ENCODE data around the gene MAGI2. TPM values are rescaled to one million over a fixed set of nuclear protein-coding genes. Genes with fewer than 3 reads are reported as not detected.

Gene MAGI2
- polyA plus RNA-seq, 1 donor = 2.6 TPM

DNA sequence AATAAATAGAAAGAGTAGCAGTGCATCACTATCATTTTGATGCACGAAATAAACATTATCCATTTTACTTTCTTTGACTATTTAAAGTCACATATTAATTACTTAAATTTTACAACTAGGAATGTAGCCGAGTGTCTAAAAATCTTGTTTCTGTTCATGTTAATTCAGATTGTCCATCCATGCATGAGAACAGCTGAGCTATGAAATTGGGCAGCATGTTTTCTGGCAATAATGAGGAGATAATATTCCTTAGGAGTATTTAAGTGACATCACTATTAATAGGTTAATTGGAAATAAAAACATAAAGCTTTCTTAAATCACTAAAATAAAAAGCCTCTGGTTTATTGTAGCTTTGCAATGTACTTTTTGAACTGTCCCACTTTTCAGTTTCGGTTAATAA is 1361.1 kb downstream of the MAGI2 start:
- Histone ChIP-seq H3K36me3 (ENCODE audit: control insufficient read depth, insufficient read depth, low read length) (no peaks in the 10 kb centered on the region), H3K4me3 (ENCODE audit: low read length) (no peak overlapping the region), H3K27me3 (ENCODE audit: control insufficient read depth, insufficient read depth, low read length) (peaks cover 3% of the 10 kb centered on the region), H3K9me3 (ENCODE audit: control insufficient read depth, low read depth, low read length) (no peaks in the 10 kb centered on the region), H3K4me1 (ENCODE audit: control insufficient read depth, insufficient read depth, low read length) (no peaks in the 10 kb centered on the region), H3K27ac (ENCODE audit: low read length) (no peak overlapping the region)
- WGBS (ENCODE audit: insufficient coverage, low lambda C conversion rate) = 86% methylated on average over 1 of the region's 3 CpGs
- no peak for DNase-seq

DNA sequence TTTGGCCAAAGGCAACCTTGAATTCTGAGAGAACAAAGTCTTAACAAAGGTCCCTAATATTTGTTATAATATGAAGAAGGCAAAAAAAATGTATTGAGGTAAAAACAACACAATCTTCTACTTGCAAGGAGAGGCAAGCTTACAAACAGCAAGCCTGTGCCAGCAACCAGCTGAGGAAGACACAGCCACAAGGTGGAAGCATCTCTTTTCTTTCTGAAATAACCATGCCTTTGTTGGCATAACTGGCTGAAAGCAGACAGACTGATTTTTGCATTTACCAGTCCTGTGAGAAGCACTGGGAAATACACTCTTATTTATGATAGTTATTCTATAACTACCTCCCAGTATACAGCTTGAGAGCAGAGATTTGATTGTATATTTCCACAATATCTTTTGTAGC is 1362.9 kb downstream of the MAGI2 start:
- peaks cover 3% of the 10 kb centered on the region for H3K27me3 ChIP-seq (ENCODE audit: control insufficient read depth, insufficient read depth, low read length)
- no peaks in the 10 kb centered on the region for H3K4me1 ChIP-seq (ENCODE audit: control insufficient read depth, insufficient read depth, low read length)
- H3K4me3 ChIP-seq (ENCODE audit: low read length) = no peak overlapping the region
- H3K27ac ChIP-seq (ENCODE audit: low read length) = no peak overlapping the region
- H3K9me3 ChIP-seq (ENCODE audit: control insufficient read depth, low read depth, low read length) = no peaks in the 10 kb centered on the region
- DNase-seq = no peak
- H3K36me3 ChIP-seq (ENCODE audit: control insufficient read depth, insufficient read depth, low read length) = no peaks in the 10 kb centered on the region

DNA sequence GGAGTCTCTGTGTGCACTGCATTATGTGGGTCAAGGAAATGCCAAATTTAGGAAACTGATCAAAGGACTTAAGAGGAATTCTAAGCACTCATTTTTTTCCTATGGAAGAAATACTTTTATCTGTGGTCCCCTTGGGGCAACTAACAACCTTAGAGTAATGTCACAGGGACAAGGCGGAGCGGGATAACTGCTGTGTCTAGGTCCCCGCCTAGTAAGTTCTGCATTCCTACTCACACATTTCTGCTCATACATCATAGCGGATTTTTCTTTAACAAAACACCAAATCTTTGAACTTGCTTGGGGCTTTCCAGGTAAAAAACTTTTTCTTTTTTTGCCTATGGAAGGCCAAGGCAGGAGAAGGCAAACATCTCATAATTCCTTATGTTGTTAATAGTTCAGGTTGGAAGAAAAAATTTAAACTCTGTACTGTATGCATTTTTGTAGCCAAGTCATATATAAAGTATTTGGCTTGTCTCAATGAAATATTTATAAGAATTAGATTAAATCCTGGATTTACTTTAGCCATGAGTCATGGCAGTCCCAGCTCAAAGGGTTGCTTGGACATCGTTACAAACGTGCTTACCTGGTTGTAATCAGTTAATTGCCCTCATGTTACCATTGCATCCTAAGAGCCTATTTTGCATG is 1369.9 kb downstream of the MAGI2 start:
- peaks cover 4% of the 10 kb centered on the region for H3K27me3 ChIP-seq (ENCODE audit: control insufficient read depth, insufficient read depth, low read length)
- H3K4me3 ChIP-seq (ENCODE audit: low read length) = no peak overlapping the region
- DNase-seq = no peak
- H3K36me3 ChIP-seq (ENCODE audit: control insufficient read depth, insufficient read depth, low read length) = no peaks in the 10 kb centered on the region
- H3K4me1 ChIP-seq (ENCODE audit: control insufficient read depth, insufficient read depth, low read length) = no peaks in the 10 kb centered on the region
- WGBS (ENCODE audit: insufficient coverage, low lambda C conversion rate) = 100% methylated on average over 3 of the region's 6 CpGs
- H3K9me3 ChIP-seq (ENCODE audit: control insufficient read depth, low read depth, low read length) = no peaks in the 10 kb centered on the region
- no peak overlapping the region for H3K27ac ChIP-seq (ENCODE audit: low read length)

DNA sequence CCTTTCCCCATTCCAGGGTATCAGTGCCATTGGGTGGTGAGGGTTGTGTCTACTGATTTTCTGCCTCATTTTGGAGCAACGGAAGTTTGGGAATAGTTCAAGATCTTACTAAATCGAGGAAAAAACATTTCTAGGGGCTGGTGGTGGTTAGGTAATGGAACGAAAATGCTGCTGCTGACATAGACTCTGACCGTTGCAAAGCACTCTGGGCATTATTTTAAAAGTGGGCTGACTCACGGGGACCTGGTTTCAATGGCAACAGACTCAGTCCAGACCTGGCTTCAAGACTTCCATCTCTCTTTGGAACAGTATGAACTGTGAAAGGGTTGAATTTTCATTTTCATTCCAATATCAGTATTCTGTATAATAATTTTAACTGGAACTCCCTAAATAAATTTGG is 1370.9 kb downstream of the MAGI2 start:
- H3K9me3 ChIP-seq (ENCODE audit: control insufficient read depth, low read depth, low read length) = no peaks in the 10 kb centered on the region
- no peak for DNase-seq
- no peak overlapping the region for H3K27ac ChIP-seq (ENCODE audit: low read length)
- 100% methylated on average over 2 of the region's 5 CpGs for WGBS (ENCODE audit: insufficient coverage, low lambda C conversion rate)
- H3K36me3 ChIP-seq (ENCODE audit: control insufficient read depth, insufficient read depth, low read length) = no peaks in the 10 kb centered on the region
- no peak overlapping the region for H3K4me3 ChIP-seq (ENCODE audit: low read length)
- H3K4me1 ChIP-seq (ENCODE audit: control insufficient read depth, insufficient read depth, low read length) = no peaks in the 10 kb centered on the region
- peaks cover 4% of the 10 kb centered on the region for H3K27me3 ChIP-seq (ENCODE audit: control insufficient read depth, insufficient read depth, low read length)

DNA sequence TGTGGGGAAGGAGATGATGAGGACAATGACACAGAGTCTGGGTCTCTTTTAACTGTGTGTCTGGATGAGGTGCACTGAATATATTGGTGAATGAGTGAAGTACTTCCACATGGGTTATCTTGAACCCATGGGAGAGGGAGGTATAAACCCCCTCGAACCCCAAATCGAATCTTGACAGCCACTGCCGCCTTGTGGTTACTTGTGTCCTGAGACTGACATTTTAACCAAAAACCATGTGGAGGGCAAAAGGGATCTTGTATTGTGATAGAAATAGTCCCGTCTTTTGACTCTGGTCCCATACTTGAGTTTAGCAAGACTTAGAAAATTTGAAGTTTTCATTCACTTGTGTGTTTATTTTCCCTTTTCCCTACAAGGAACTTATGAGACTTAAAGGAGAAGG is 1371.6 kb downstream of the MAGI2 start:
- H3K36me3 ChIP-seq (ENCODE audit: control insufficient read depth, insufficient read depth, low read length) = no peaks in the 10 kb centered on the region
- H3K4me1 ChIP-seq (ENCODE audit: control insufficient read depth, insufficient read depth, low read length) = no peaks in the 10 kb centered on the region
- no peaks in the 10 kb centered on the region for H3K9me3 ChIP-seq (ENCODE audit: control insufficient read depth, low read depth, low read length)
- no CpG with 5 or more reads among the region's 4 CpGs for WGBS (ENCODE audit: insufficient coverage, low lambda C conversion rate)
- peaks cover 4% of the 10 kb centered on the region for H3K27me3 ChIP-seq (ENCODE audit: control insufficient read depth, insufficient read depth, low read length)
- no peak for DNase-seq
- H3K27ac ChIP-seq (ENCODE audit: low read length) = no peak overlapping the region
- H3K4me3 ChIP-seq (ENCODE audit: low read length) = no peak overlapping the region

DNA sequence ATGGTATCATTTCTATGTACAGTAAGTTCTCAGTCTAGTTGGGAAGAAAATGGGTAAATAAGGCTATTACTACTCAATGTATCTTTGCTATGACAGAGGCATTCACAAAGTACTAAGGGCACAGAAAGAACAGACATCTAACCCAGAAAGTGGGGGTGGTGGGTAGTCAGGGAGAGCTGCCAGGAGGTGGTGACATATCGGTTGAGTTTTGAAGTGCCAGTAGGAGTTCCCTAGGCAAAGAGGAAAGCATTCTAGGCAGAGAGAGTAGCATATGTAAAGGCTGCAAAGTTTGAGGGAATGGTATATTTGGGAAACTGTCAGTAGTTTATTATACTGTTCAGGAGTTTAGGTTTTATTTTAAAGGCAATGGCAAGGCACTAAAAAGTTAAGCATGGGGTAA is 1372.1 kb downstream of the MAGI2 start:
- no peaks in the 10 kb centered on the region for H3K4me1 ChIP-seq (ENCODE audit: control insufficient read depth, insufficient read depth, low read length)
- WGBS (ENCODE audit: insufficient coverage, low lambda C conversion rate) = no CpG with 5 or more reads among the region's 1 CpG
- no peak for DNase-seq
- H3K27ac ChIP-seq (ENCODE audit: low read length) = no peak overlapping the region
- no peak overlapping the region for H3K4me3 ChIP-seq (ENCODE audit: low read length)
- H3K36me3 ChIP-seq (ENCODE audit: control insufficient read depth, insufficient read depth, low read length) = no peaks in the 10 kb centered on the region
- H3K9me3 ChIP-seq (ENCODE audit: control insufficient read depth, low read depth, low read length) = no peaks in the 10 kb centered on the region
- H3K27me3 ChIP-seq (ENCODE audit: control insufficient read depth, insufficient read depth, low read length) = peaks cover 4% of the 10 kb centered on the region

DNA sequence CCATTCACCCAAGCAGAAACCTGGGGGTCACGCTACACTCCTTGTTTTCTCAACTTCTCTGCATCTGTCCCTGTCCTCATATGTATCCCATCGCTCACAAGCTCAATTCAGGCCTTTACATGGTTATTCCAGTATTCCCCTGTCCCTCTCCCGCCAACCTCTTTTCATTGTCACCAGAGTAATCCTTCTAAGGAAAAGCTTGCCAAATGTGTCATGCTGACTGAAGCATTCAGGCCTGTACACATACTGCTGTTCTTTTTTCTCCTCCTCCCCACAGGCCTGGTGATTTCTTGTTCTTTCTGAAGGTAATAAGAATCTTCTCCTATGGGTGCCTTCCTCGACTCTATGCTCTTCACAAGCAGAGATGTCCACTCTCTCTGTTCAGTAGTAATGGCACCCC is 1372.7 kb downstream of the MAGI2 start:
- H3K4me1 ChIP-seq (ENCODE audit: control insufficient read depth, insufficient read depth, low read length) = no peaks in the 10 kb centered on the region
- 83% methylated on average over 2 of the region's 4 CpGs for WGBS (ENCODE audit: insufficient coverage, low lambda C conversion rate)
- no peaks in the 10 kb centered on the region for H3K9me3 ChIP-seq (ENCODE audit: control insufficient read depth, low read depth, low read length)
- no peak for DNase-seq
- no peak overlapping the region for H3K27ac ChIP-seq (ENCODE audit: low read length)
- H3K27me3 ChIP-seq (ENCODE audit: control insufficient read depth, insufficient read depth, low read length) = peaks cover 4% of the 10 kb centered on the region
- H3K4me3 ChIP-seq (ENCODE audit: low read length) = no peak overlapping the region
- no peaks in the 10 kb centered on the region for H3K36me3 ChIP-seq (ENCODE audit: control insufficient read depth, insufficient read depth, low read length)

DNA sequence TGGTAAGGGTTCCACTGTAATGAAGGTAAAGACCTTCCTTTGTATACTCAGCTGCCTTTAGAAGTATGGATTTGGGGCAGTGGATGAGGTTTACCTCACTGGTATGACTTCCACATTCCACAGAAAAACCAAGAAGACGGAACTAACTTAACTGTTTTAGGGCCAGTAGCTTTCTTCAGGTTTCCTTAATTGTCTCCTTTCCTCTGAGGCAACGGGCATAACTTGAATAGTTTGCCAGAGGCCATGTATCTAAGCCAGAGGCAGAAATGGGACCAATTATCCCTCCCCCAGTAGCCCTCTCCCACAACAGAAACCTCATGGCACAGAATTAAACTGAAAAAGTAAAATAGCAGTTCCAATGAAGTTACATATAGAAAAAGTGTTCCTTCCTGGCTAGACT is 1373.2 kb downstream of the MAGI2 start:
- Histone ChIP-seq H3K36me3 (ENCODE audit: control insufficient read depth, insufficient read depth, low read length) (no peaks in the 10 kb centered on the region), H3K4me3 (ENCODE audit: low read length) (no peak overlapping the region), H3K9me3 (ENCODE audit: control insufficient read depth, low read depth, low read length) (no peaks in the 10 kb centered on the region), H3K27ac (ENCODE audit: low read length) (no peak overlapping the region), H3K27me3 (ENCODE audit: control insufficient read depth, insufficient read depth, low read length) (peaks cover 4% of the 10 kb centered on the region), H3K4me1 (ENCODE audit: control insufficient read depth, insufficient read depth, low read length) (no peaks in the 10 kb centered on the region)
- DNase-seq = no peak
- no CpG with 5 or more reads among the region's 2 CpGs for WGBS (ENCODE audit: insufficient coverage, low lambda C conversion rate)

DNA sequence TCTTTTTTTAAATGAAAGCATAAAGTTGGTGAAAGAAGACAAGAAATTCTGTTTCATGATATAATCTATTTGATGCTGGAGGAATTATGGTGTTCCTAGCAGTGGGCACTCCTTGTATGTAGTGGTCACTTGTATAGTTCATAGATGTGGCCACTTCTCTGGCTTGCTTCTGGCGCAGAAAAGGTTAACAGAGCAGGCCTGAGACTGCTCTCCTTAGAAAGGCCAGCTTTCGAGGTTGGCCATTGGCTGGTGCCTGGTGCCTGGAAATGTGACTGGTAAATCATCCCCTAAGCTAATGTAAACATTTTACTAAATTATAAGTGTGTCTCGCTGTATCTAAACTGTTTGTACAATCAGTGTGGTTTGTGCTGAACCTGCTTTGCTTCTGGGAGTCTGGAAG is 1378.8 kb downstream of the MAGI2 start:
- Histone ChIP-seq H3K27ac (ENCODE audit: low read length) (no peak overlapping the region), H3K4me1 (ENCODE audit: control insufficient read depth, insufficient read depth, low read length) (no peaks in the 10 kb centered on the region), H3K4me3 (ENCODE audit: low read length) (no peak overlapping the region), H3K36me3 (ENCODE audit: control insufficient read depth, insufficient read depth, low read length) (no peaks in the 10 kb centered on the region), H3K9me3 (ENCODE audit: control insufficient read depth, low read depth, low read length) (no peaks in the 10 kb centered on the region), H3K27me3 (ENCODE audit: control insufficient read depth, insufficient read depth, low read length) (no peaks in the 10 kb centered on the region)
- WGBS (ENCODE audit: insufficient coverage, low lambda C conversion rate) = no CpG with 5 or more reads among the region's 3 CpGs
- DNase-seq = no peak

DNA sequence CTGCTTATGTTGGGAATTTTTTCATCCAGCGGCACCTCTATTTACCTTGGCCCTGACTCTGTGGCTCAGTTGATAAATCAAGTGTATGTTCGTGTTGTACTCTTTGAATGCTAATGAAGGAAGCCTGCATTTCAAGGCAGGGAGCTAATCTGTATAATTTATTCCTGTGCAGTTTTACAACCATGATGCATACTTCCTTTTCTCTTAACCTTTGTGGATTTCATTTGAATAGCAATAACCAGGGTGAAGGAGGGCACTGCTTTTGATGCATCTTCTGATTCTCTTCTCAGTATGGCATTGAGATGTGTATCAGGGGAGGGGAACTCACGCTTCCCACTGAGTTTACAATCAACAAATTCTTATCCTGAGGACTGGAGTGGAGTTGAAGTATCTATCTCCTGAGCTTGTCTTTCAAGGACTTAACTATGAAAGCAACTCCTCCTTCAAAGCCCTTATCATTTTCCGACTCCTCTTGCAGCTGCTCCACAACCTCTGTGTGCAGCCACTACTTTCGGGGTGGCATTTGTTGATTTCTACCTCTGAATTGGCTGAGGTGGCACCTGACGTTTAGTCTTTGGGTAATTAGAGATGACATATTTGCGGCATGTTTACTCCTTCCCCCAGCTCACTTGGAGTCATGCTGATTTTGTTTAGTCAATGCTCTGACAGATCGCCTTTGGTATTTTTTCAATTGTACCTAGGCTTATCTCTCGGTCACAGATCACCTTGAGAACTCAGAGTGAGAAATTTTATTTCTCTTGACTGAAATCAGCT is 1379.7 kb downstream of the MAGI2 start:
- no peak for DNase-seq
- Histone ChIP-seq H3K27me3 (ENCODE audit: control insufficient read depth, insufficient read depth, low read length) (no peaks in the 10 kb centered on the region), H3K4me1 (ENCODE audit: control insufficient read depth, insufficient read depth, low read length) (no peaks in the 10 kb centered on the region), H3K36me3 (ENCODE audit: control insufficient read depth, insufficient read depth, low read length) (no peaks in the 10 kb centered on the region), H3K27ac (ENCODE audit: low read length) (no peak overlapping the region), H3K9me3 (ENCODE audit: control insufficient read depth, low read depth, low read length) (no peaks in the 10 kb centered on the region), H3K4me3 (ENCODE audit: low read length) (no peak overlapping the region)
- no CpG with 5 or more reads among the region's 9 CpGs for WGBS (ENCODE audit: insufficient coverage, low lambda C conversion rate)

DNA sequence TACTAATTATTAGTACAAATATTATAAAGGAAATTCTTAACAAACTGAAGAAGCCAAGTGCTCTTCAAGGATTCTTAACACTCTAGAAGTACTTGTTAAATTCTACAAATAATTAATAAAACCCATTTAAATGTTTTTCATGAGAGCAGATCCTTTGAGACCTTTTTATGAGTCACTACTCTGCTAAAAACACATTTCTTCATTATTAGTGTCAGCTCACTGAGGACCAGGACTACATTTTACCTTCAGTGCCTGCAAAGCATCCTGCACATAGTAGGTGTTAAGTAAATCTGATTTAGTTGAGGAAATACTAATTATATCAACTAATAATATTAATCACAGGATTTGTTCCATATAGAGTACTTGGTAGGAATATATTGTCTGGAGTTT is 1381.3 kb downstream of the MAGI2 start:
- DNase-seq = no peak
- Histone ChIP-seq H3K4me1 (ENCODE audit: control insufficient read depth, insufficient read depth, low read length) (no peaks in the 10 kb centered on the region), H3K9me3 (ENCODE audit: control insufficient read depth, low read depth, low read length) (no peaks in the 10 kb centered on the region), H3K27me3 (ENCODE audit: control insufficient read depth, insufficient read depth, low read length) (no peaks in the 10 kb centered on the region), H3K36me3 (ENCODE audit: control insufficient read depth, insufficient read depth, low read length) (no peaks in the 10 kb centered on the region), H3K4me3 (ENCODE audit: low read length) (no peak overlapping the region), H3K27ac (ENCODE audit: low read length) (no peak overlapping the region)
